Mucosa of rectum (tissue), 2 donors: ENCODE data around the gene IFIT2.
"Not testable (repeated sequence)": the region's sequence is repeated elsewhere in the genome, so short reads cannot be mapped to it uniquely, and the experiment has no call there.

Experiments
- H3K27ac ChIP-seq, 2 donors: one replicate each; pipeline ENCODE4 v1.7.0; 2013; ENCODE audit warnings: inconsistent platforms in 2 of 2, low read depth in 2 of 2, low read length in 2 of 2
- H3K27me3 ChIP-seq, 2 donors: one replicate each; pipeline ENCODE4 v1.7.0; 2013; ENCODE audit warnings: low read length in 2 of 2; ENCODE audit not compliant: control insufficient read depth in 2 of 2, insufficient read depth in 2 of 2
- H3K36me3 ChIP-seq, 2 donors: one replicate each; pipeline ENCODE4 v1.7.0; 2013; ENCODE audit warnings: low read length in 2 of 2; ENCODE audit not compliant: control insufficient read depth in 2 of 2, insufficient read depth in 2 of 2
- H3K4me1 ChIP-seq, 2 donors: one replicate each; pipeline ENCODE4 v1.7.0; 2013; ENCODE audit warnings: low read length in 2 of 2, mild to moderate bottlenecking in 1 of 2; ENCODE audit not compliant: control insufficient read depth in 2 of 2, insufficient read depth in 2 of 2
- H3K4me3 ChIP-seq, 2 donors: one replicate each; pipeline ENCODE4 v1.7.0; 2013; ENCODE audit warnings: low read length in 2 of 2
- H3K9ac ChIP-seq, 2 donors: one replicate each; pipeline ENCODE4 v1.7.0; 2013; ENCODE audit warnings: low read length in 2 of 2, low read depth in 1 of 2, mild to moderate bottlenecking in 1 of 2
- H3K9me3 ChIP-seq, 2 donors: one replicate each; pipeline ENCODE4 v1.7.0; 2013; ENCODE audit warnings: low read length in 2 of 2; ENCODE audit not compliant: control insufficient read depth in 2 of 2
- donor health status: healthy.
- donor health status: Normal muscosa, but diverticular disease.

The IFIT2 gene

GRCh38 chr10:89279421-89279869, 22.4 kb upstream of the IFIT2 start:
- Histone ChIP-seq H3K27ac (no peak overlapping the region), H3K9me3 (no peaks in the 10 kb centered on the region), H3K4me1 (peaks cover 0 to 12% of the 10 kb centered on the region in 2 donors), H3K4me3 (no peak overlapping the region), H3K9ac (no peak overlapping the region), H3K36me3 (no peaks in the 10 kb centered on the region), H3K27me3 (no peaks in the 10 kb centered on the region)

- no peaks in the 10 kb centered on the region for H3K27me3 ChIP-seq
- H3K9ac ChIP-seq = no peak overlapping the region
- no peaks in the 10 kb centered on the region for H3K36me3 ChIP-seq
- H3K27ac ChIP-seq = no peak overlapping the region
- no peak overlapping the region for H3K4me3 ChIP-seq
- H3K9me3 ChIP-seq = no peaks in the 10 kb centered on the region
- H3K4me1 ChIP-seq = peaks cover 0 to 12% of the 10 kb centered on the region in 2 donors
Measured at GRCh38 chr10:89280508-89280907, 21.3 kb upstream of the IFIT2 start.

- H3K4me1 ChIP-seq = peaks cover 0 to 12% of the 10 kb centered on the region in 2 donors
- no peak overlapping the region for H3K4me3 ChIP-seq
- no peak overlapping the region for H3K9ac ChIP-seq
- H3K36me3 ChIP-seq = no peaks in the 10 kb centered on the region
- no peaks in the 10 kb centered on the region for H3K27me3 ChIP-seq
- H3K9me3 ChIP-seq = no peaks in the 10 kb centered on the region
- H3K27ac ChIP-seq = no peak overlapping the region
Measured at GRCh38 chr10:89281606-89282395, 20.0 kb upstream of the IFIT2 start.

- H3K9ac ChIP-seq = no peak overlapping the region
Measured at GRCh38 chr10:89283025-89283935, 18.6 kb upstream of the IFIT2 start.

GRCh38 chr10:89283936-89284475, 17.8 kb upstream of the IFIT2 start:
- Histone ChIP-seq H3K36me3 (no peaks in the 10 kb centered on the region), H3K9ac (no peak overlapping the region), H3K27me3 (no peaks in the 10 kb centered on the region), H3K4me3 (peak overlapping the region in 1 of 2 donors; percentile 2), H3K4me1 (peaks cover 0 to 4% of the 10 kb centered on the region in 2 donors), H3K27ac (peak overlapping the region; percentile 7 to 60), H3K9me3 (no peaks in the 10 kb centered on the region)

More at GRCh38 chr10:89283025-89283935, 18.6 kb upstream of the IFIT2 start:
- no peaks in the 10 kb centered on the region for H3K36me3 ChIP-seq
- H3K27ac ChIP-seq = peak overlapping the region; percentile 7 to 60
- no peak overlapping the region for H3K4me3 ChIP-seq
- H3K4me1 ChIP-seq = peaks cover 0 to 5% of the 10 kb centered on the region in 2 donors
- no peaks in the 10 kb centered on the region for H3K27me3 ChIP-seq
- no peaks in the 10 kb centered on the region for H3K9me3 ChIP-seq

GRCh38 chr10:89284711-89285110, 17.1 kb upstream of the IFIT2 start:
- H3K27ac ChIP-seq, H3K9ac ChIP-seq, H3K9me3 ChIP-seq: not testable (repeated sequence)

GRCh38 chr10:89285303-89285702, 16.5 kb upstream of the IFIT2 start:
- not testable (repeated sequence) for H3K27me3 ChIP-seq, H3K27ac ChIP-seq, H3K36me3 ChIP-seq, H3K4me1 ChIP-seq, H3K4me3 ChIP-seq, H3K9me3 ChIP-seq, H3K9ac ChIP-seq

More at GRCh38 chr10:89284711-89285110, 17.1 kb upstream of the IFIT2 start:
- not testable (repeated sequence) for H3K36me3 ChIP-seq, H3K27me3 ChIP-seq, H3K4me3 ChIP-seq, H3K4me1 ChIP-seq

- H3K27ac ChIP-seq = no peak overlapping the region
Measured at GRCh38 chr10:89294721-89295239, 7.1 kb upstream of the IFIT2 start.

GRCh38 chr10:89295597-89295996, 6.2 kb upstream of the IFIT2 start:
- Histone ChIP-seq H3K36me3 (no peaks in the 10 kb centered on the region), H3K27ac (peak overlapping the region in 1 of 2 donors; percentile 47), H3K27me3 (no peaks in the 10 kb centered on the region), H3K9ac (no peak overlapping the region), H3K4me1 (peaks cover 0 to 4% of the 10 kb centered on the region in 2 donors), H3K9me3 (no peaks in the 10 kb centered on the region), H3K4me3 (no peak overlapping the region)

More at GRCh38 chr10:89294721-89295239, 7.1 kb upstream of the IFIT2 start:
- Histone ChIP-seq H3K27me3 (no peaks in the 10 kb centered on the region), H3K4me1 (peaks cover 0 to 4% of the 10 kb centered on the region in 2 donors), H3K36me3 (no peaks in the 10 kb centered on the region), H3K9me3 (no peaks in the 10 kb centered on the region), H3K4me3 (no peak overlapping the region), H3K9ac (no peak overlapping the region)
